SJCRH30 (cell line): ENCODE measurements around the gene HOTAIR. TPM values are rescaled to one million over a fixed set of nuclear protein-coding genes. Genes with fewer than 3 reads are reported as not detected.

Experiments
- DNase-seq, 2 experiments: peaks; one replicate each; pipeline ENCODE4 v3.0.0-alpha.2; 2015 to 2020
- H3K27ac ChIP-seq: fragments of 250-450 bp; sonication (Bioruptor Pico); 2 replicates; pipeline ENCODE4 v1.5.1; 2020; ENCODE audit warnings: mild to moderate bottlenecking, moderate library complexity
- H3K27me3 ChIP-seq: fragments of 250-450 bp; sonication (Bioruptor Pico); 2 replicates; pipeline ENCODE4 v1.5.1; 2020; ENCODE audit warnings: mild to moderate bottlenecking, moderate library complexity
- H3K36me3 ChIP-seq: fragments of 250-450 bp; sonication (Bioruptor Pico); 2 replicates; pipeline ENCODE4 v1.5.1; 2020; ENCODE audit warnings: mild to moderate bottlenecking, moderate library complexity
- H3K4me1 ChIP-seq: fragments of 250-450 bp; sonication (Bioruptor Pico); 2 replicates; pipeline ENCODE4 v1.5.1; 2020; ENCODE audit warnings: mild to moderate bottlenecking, moderate library complexity
- H3K4me3 ChIP-seq: fragments of 250-450 bp; sonication (Bioruptor Pico); 2 replicates; pipeline ENCODE4 v1.5.1; 2020; ENCODE audit warnings: mild to moderate bottlenecking, moderate library complexity
- H3K9me3 ChIP-seq: fragments of 250-450 bp; sonication (Bioruptor Pico); replicated peaks from 2 replicates; pipeline ENCODE4 v1.5.1; 2020; ENCODE audit warnings: mild to moderate bottlenecking, moderate library complexity
- total RNA-seq: library from RNA; depleted of rRNA; stranded (reverse); fragments of >200 nt; shearing (Covaris generic); gene quantifications from 2 replicates; pipeline ENCODE4 v1.2.3, GENCODE V29; 2014

HOTAIR gene
- total RNA-seq, 1 experiment from 2014 or later, result 1.5 TPM

GRCh38 chr12:53956914-53957536, 17.7 kb downstream of the HOTAIR start:
- no peak overlapping the region for H3K27ac ChIP-seq
- no peaks in the 10 kb centered on the region for H3K4me1 ChIP-seq
- DNase-seq, result no peak
- H3K4me3 ChIP-seq, result no peak overlapping the region
- H3K27me3 ChIP-seq, result peaks cover 9% of the 10 kb centered on the region
- no peaks in the 10 kb centered on the region for H3K36me3 ChIP-seq
- no peaks in the 10 kb centered on the region for H3K9me3 ChIP-seq

DNA sequence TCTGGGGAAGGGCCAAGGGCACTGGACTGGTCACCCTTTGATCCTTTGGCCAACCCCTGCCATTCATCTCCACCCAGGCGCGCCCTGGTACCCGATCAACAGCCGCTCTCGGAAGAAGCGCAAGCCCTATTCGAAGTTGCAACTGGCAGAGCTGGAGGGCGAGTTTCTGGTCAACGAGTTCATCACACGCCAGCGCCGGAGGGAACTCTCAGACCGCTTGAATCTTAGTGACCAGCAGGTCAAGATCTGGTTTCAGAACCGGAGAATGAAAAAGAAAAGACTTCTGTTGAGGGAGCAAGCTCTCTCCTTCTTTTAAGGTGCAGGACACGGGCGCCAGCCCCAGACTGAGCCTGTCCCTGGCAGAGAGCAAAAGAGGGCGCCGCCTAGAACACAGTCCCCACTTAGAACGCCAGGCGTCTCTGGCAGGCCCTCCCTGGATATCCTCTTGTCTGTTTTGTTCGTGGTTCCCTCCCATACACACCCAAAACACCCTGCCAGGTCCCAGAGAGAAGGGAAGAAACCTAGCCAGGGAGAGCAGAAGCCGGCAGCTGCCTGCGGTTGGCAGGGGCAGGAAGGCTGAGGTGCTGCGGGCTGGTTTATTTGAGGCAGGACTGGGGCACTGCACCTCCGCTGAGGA, 18.4 kb downstream of the HOTAIR start:
- H3K9me3 ChIP-seq, result no peaks in the 10 kb centered on the region
- no peaks in the 10 kb centered on the region for H3K36me3 ChIP-seq
- no peak for DNase-seq
- H3K27me3 ChIP-seq, result peaks cover 9% of the 10 kb centered on the region
- no peak overlapping the region for H3K27ac ChIP-seq
- H3K4me1 ChIP-seq, result no peaks in the 10 kb centered on the region
- H3K4me3 ChIP-seq, result no peak overlapping the region

DNA sequence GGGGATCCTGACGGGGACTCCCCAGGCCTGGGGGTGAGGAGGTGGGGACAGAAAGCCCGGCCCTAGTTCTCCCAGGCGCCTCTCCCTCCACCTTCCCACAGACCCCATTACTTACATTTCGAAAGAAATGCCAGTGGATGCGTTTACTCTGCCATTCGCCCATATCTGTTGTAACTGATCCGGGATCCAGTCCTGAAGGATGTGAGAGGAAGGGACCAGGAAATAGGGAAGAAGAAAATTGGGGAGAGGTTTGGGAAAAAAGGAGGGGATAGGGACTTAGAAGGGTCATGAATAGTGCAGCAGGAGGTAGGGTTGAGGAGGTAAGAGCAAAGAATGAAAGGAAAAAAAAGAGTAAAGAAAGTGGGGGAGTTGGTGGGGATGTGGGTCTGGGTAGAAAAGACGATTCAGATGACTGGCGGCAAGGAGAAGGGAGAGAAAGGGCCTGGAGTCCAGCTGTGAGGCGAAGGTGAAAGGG, 18.9 kb downstream of the HOTAIR start:
- Histone ChIP-seq H3K27me3 (peaks cover 10% of the 10 kb centered on the region), H3K36me3 (no peaks in the 10 kb centered on the region), H3K4me3 (no peak overlapping the region)

GRCh38 chr12:53955036-53955775, 19.5 kb downstream of the HOTAIR start:
- Histone ChIP-seq H3K36me3 (no peaks in the 10 kb centered on the region), H3K27me3 (peaks cover 12% of the 10 kb centered on the region), H3K4me1 (no peaks in the 10 kb centered on the region), H3K4me3 (no peak overlapping the region), H3K27ac (no peak overlapping the region), H3K9me3 (no peaks in the 10 kb centered on the region)
- no peak for DNase-seq

More for the DNA sequence above, 18.9 kb downstream of the HOTAIR start:
- DNase-seq, result no peak
- Histone ChIP-seq H3K27ac (no peak overlapping the region), H3K9me3 (no peaks in the 10 kb centered on the region), H3K4me1 (no peaks in the 10 kb centered on the region)

DNA sequence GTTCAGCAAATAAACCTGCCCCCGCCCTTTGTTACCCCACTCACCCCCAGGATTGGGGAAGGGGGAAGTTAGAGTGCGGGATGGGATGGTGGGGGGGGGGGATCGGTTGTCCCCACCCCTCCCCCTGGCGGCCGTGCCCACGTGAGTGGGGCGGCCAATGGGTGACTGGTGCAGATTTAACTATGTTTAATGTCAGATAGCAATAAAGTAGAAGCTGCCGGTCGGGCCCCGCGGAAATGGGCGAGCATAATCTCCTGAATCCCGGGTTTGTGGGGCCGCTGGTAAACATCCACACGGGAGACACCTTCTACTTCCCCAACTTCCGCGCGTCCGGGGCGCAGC, 20.1 kb downstream of the HOTAIR start, which contains the start of gene HOXC12:
Gene HOXC12 (plus strand): TSS at position 210 of the 342 bp plus-strand sequence. CDS start 27 bp downstream, at position 237.
- Histone ChIP-seq H3K4me1 (no peaks in the 10 kb centered on the region), H3K4me3 (no peak within 1 kb of the TSS), H3K36me3 (no peaks in the 10 kb centered on the region), H3K27ac (no peak within 1 kb of the TSS), H3K27me3 (peaks cover 12% of the 10 kb centered on the region), H3K9me3 (no peaks in the 10 kb centered on the region)
- DNase-seq, result no peak

DNA sequence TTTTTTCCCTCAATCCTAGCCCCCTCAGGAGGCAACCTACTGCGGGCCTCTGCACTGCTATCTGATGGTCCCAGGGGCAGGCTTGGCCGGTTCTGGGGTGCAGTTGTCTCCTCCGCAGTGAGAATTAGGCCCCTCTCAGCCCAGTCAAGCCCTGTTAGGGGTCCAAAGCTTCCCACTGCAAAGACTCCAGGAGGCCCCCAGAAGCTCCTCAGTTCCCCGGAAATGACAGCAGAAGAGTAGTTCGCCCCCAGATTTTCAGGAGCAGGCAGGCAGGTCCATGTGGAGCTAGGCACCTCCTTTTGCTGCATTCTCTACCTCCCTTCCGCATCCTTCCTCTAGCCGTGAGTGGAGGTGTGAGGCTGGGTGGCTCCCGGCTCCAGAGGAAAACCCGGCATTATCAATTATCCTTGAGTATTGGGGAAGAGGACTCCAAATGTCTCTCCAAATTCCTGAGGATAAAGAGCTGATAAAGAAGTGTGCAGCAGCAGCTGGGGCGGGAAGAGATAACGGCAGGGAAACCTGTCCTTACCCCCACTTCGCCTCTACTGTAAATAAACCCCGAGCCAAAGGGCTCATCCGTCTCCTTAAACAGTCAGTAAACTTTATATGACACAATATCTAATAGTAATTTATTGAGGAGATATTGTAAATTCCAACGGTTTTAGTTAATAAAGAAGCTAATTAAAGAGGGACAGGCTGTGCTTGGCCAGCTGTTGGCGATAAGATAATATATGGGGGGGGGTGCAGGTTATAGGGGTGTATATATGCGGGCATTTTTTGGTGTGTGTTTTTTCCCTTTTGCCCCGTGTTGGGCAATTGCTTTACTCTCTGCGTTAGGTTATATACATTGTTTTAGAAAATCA, 20.7 kb downstream of the HOTAIR start:
- H3K27ac ChIP-seq, result no peak overlapping the region
- H3K9me3 ChIP-seq, result no peaks in the 10 kb centered on the region
- H3K4me1 ChIP-seq, result no peaks in the 10 kb centered on the region
- H3K27me3 ChIP-seq, result peaks cover 12% of the 10 kb centered on the region
- H3K36me3 ChIP-seq, result no peaks in the 10 kb centered on the region
- no peak for DNase-seq
- no peak overlapping the region for H3K4me3 ChIP-seq

GRCh38 chr12:53952871-53953734, 21.7 kb downstream of the HOTAIR start:
- no peak overlapping the region for H3K4me3 ChIP-seq
- no peaks in the 10 kb centered on the region for H3K4me1 ChIP-seq
- no peaks in the 10 kb centered on the region for H3K9me3 ChIP-seq
- DNase-seq, result no peak
- no peak overlapping the region for H3K27ac ChIP-seq
- no peaks in the 10 kb centered on the region for H3K36me3 ChIP-seq
- peaks cover 12% of the 10 kb centered on the region for H3K27me3 ChIP-seq

GRCh38 chr12:53952335-53952694, 22.4 kb downstream of the HOTAIR start:
- H3K27me3 ChIP-seq, result peaks cover 12% of the 10 kb centered on the region
- no peak for DNase-seq

DNA sequence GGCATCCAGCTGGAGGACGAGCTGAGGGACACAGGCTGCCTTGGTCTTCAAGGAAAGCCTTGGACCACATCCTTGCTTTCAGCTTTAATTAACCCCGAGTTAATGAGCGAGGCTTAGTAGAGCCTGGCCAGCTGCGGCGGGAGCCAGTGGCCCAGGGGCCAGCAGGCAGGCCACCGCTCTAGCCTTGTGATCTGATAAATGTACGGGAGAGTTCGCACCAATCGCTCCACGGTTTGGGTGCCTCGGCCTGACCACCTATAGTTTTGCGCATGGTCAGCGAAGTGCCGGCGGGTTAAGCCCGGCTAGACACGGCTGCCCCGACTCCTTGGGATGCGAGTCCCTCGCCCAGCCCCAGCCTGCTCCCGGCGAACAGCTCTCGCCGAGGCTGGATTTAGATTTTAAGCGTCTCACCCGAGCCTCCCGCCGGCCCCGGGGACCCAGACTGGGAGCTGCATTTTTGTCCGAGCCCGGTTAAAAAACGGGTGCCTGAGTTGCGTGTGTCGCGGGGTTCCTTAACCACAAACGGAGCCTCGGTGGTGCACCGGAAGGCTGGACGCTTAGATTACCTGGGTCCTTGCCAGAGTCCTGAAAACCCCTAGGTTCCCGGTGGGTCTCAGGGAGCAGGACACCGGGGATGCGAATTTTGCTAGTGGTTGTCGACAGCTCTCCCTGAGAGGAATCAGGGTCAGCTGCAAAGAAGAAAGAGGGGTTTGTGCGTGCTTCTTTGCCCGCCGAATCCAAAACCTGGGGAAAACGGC, 23.0 kb downstream of the HOTAIR start:
- peaks cover 12% of the 10 kb centered on the region for H3K27me3 ChIP-seq
- H3K4me1 ChIP-seq, result no peaks in the 10 kb centered on the region
- H3K36me3 ChIP-seq, result no peaks in the 10 kb centered on the region
- H3K9me3 ChIP-seq, result no peaks in the 10 kb centered on the region
- no peak overlapping the region for H3K4me3 ChIP-seq
- H3K27ac ChIP-seq, result no peak overlapping the region
- no peak for DNase-seq

More at GRCh38 chr12:53952335-53952694, 22.4 kb downstream of the HOTAIR start:
- no peak overlapping the region for H3K27ac ChIP-seq
- H3K36me3 ChIP-seq, result no peaks in the 10 kb centered on the region
- H3K4me1 ChIP-seq, result no peaks in the 10 kb centered on the region
- H3K9me3 ChIP-seq, result no peaks in the 10 kb centered on the region
- H3K4me3 ChIP-seq, result no peak overlapping the region

DNA sequence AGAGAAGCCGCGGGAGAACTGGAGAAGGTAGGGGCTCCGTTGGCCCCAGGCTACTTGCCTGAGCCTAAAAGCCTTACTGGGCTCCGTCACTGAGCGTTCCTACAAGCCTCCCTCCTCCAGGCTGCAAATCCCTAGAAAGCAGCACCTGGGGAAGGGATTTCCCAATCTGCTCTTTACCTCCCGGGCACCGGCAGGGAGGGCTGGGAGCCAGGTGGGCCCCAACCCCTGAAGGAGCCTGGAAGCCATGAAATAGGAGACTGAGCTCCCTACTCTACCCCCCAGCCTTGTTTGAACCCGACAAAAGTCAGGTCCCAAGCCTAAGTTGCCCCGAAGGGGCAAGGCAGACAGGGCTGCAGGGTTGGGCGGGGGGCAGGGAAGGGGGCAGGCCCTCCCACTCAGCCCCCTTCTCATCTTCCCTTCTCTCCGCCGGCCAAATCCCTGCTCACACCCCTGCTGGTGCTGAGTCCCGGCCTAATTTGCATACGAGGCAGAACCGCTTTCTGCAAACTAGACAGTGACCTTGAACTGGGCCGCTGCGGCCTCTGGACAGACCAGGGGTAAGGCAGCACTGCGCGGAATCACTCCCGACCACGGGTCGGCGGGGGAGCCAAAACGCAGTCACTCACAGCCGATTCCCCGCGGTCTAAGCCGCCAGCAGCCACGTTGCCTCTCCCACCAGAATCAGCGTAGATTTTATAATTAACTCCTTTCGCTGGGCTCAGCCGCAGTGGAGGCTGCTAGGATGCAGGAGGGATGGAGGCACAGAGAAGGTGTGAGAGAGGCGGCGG, 23.8 kb downstream of the HOTAIR start:
- H3K9me3 ChIP-seq, result no peaks in the 10 kb centered on the region
- H3K4me3 ChIP-seq, result no peak overlapping the region
- H3K27me3 ChIP-seq, result peaks cover 12% of the 10 kb centered on the region
- no peak for DNase-seq
- H3K27ac ChIP-seq, result no peak overlapping the region
- no peaks in the 10 kb centered on the region for H3K4me1 ChIP-seq
- no peaks in the 10 kb centered on the region for H3K36me3 ChIP-seq

DNA sequence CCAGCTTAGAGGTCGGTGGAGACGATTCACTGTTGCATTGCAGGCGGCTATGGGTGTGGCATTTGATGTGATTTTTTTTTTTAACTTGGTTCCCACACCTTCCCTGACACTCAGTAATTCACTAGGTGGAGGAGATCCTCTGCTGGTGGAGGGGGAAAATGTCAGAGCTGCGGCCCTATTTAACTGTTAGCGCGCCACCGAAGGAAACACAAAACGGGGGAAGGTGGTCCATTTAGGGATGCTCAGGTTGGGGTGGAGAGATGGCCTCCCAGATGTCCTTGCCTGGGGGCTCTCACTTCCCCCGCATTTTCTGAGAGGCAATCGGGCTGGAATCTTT, 24.3 kb downstream of the HOTAIR start:
- Histone ChIP-seq H3K9me3 (no peaks in the 10 kb centered on the region), H3K36me3 (no peaks in the 10 kb centered on the region), H3K27me3 (peaks cover 12% of the 10 kb centered on the region), H3K27ac (no peak overlapping the region), H3K4me3 (no peak overlapping the region), H3K4me1 (no peaks in the 10 kb centered on the region)
- DNase-seq, result no peak

- DNase-seq, result no peak
Observed at GRCh38 chr12:53949631-53950436, 24.9 kb downstream of the HOTAIR start.

More at GRCh38 chr12:53949631-53950436, 24.9 kb downstream of the HOTAIR start:
- H3K4me3 ChIP-seq, result no peak overlapping the region
- H3K27ac ChIP-seq, result no peak overlapping the region
- no peaks in the 10 kb centered on the region for H3K9me3 ChIP-seq
- no peaks in the 10 kb centered on the region for H3K36me3 ChIP-seq
- peaks cover 12% of the 10 kb centered on the region for H3K27me3 ChIP-seq
- H3K4me1 ChIP-seq, result no peaks in the 10 kb centered on the region
